OCI-LY3 (cell line): Measurements from ENCODE around the gene CNGA2.

Experiments used
- CTCF ChIP-seq: fragments of 200-600, 300-600 bp; sonication (generic); IDR thresholded peaks from 2 replicates; pipeline ENCODE4 v1.5.1; 2014; ENCODE audit warnings: antibody characterized with exemption, low read length, low read depth
- EZH2phosphoT487 ChIP-seq: fragments of 200-600 bp; shearing (Covaris generic); IDR thresholded peaks from 2 replicates; pipeline ENCODE4 v1.6.1; 2018; ENCODE audit warnings: antibody characterized with exemption, mixed run types, low read depth

GRCh38 chrX:151699746-151700145 lies 34.8 kb upstream of the CNGA2 start:
- TF ChIP-seq CTCF: no peak
- TF ChIP-seq EZH2phosphoT487: no peak
